ENCODE data around the gene ZFHX3. TPM values are rescaled to one million over a fixed set of nuclear protein-coding genes. Genes with fewer than 3 reads are reported as not detected.

The ZFHX3 gene
- total RNA-seq, 1 donor from 2014 or later = 6.7 TPM

DNA sequence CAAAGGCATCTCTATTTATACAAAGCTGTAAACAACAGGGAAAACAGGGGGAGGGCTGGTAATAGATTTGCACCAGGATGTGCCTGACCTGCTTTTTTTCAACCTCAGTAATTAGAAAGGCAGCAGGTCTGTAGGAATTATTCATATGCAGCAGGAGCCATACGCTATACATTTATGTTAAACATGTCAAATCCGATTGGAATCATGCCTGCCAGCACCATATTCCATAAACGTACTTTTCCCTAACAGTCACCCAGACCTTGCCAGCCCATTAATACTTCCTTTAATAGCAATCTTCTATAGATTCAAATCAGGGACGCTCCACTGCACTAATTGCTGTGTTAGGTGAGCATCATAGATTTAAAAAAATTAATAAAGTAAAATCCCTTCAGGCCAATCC, 223.9 kb downstream of the ZFHX3 start:
- no peak for DNase-seq

DNA sequence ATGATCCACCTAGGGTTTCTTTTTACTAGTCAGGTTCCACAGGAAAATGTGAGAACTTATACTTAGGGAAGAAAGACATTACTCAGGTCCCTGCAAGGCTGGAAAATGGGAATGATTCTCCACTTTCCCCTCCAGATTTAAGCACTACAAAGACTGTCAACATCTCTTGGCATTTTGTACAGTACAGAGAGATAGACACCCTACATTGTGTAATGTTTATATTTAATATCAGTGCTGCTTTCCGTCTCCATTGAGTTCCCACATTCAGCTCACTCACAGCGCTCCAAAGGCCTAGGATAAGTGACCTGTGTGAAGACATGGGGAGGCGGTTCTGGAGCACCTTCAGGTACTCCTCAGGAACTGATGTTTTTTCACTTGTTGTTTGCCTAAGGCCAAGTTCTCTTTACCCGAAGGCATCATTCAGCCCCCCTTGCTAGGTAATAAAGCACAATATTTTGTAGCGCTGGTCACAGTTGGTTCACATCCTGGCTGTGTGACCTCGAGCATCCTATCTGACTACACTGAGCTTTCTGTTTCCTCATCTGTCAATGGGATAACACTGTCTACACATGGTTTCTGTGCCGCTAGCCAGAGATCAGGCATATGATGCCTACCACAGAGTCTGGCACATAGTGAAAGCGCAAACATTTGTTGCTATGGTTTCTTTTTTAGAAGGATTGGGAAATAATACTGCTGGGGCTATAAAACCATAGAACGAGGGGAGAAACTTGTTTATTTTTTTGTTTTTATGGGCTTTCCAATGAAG, 226.6 kb downstream of the ZFHX3 start:
- no peak for DNase-seq

DNA sequence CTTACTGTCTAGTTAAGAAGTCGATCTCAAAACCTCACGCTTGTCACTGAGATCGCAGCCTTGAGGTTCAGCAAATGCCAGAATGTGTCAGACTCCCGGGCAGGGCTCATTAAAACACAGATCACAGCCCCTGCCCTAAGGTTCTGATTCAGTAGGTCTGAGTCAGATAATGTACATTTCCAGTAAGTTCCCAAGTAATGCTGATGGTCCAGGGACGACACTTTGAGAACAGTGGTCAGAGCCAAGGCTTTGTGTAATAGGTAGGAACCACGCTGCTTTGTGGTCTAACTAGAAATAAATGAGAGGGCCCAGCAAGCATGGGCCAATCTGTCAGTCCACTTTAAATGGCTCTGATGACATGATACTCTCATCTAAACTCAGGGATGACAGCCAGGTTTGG, 228.6 kb downstream of the ZFHX3 start:
- DNase-seq = no peak

DNA sequence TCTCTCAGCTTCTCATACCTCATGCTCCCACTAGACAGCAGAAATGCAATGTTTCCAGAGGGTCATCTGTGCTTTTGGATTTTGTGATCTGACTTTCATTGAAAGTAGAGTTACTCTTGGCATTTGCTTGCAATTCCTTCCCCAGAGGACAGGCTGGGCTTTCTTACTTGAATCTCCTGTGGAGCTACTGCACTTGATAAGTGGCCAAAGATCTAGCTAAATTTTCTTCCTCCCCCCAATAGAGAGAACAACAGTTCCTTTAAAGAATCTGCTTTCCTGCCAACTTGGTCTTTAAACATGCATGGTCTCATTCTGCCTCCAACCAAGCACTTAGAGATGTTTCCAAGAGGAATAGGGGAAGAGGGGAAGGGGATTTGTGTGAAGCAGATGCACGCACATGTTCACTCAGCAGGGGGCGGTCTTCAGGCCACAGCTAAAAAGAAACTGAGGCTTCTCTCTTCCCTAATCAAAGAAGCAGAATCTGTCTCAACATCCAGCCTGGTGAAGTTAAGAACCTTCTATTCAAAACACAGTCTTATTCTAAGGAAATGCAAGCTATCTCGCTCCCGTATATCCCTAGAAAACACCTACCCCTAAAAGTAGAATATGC, 229.6 kb downstream of the ZFHX3 start:
- DNase-seq = no peak

DNA sequence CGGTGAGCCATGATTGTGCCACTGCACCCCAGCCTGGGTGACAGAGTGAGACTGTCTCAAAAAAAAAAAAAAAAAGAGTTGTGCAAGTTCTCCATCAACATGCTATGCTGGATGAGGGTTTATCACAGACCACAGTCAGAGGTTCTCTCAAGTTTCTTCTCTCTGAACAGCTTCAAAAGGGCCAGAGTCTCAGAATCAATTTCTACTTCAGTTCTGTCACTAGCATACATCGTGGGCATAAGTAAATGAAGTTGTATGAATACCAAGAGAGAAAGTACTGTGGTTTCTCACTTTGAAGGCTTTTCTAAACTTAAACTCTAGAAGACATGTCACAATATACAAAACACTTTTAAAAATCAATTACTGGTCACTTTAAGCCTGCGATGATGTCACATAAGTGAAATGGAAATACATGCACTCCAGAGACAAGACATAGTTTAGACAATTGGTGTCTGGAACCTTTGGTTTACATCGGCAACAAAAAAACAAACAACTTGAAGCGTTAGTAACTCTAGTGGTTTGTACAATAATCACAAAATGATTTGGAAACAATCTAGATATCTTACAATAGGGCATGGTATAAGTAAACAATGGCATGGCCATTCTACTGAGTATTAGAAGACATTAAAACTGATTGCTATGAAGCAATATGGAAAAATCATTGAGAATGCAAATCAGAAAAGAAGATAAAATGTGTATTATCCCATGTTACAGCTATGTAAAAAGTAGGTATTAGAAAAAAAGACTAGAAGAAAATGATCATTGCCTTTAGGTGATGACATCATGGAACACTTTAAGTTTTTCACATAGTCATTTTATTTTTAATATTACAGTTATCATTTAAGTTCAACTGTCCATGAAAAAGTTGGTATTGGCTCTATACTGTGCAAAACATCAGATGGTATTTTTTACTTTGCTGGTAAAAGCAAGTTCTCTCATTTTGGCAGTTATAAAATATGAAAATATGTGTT, 232.3 kb downstream of the ZFHX3 start:
- DNase-seq = no peak

DNA sequence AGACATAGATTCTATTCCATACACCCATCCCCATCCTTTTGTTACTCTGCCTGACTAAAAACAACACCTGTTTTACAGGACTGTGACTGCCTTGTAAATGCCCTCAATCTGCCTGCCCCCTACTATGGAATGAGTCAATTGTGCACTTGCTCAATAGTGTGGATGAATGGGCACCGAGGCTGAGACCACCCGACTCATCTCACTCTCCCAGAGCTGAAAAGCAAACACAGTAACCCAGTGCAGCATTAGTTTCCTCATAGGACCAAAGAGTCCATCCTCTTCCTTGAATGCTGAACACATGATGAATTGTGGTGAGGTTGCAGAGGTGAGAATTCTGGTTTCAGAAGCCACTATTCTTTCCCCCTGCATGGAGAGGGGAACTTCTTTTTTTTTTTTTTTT, 233.7 kb downstream of the ZFHX3 start:
- no peak for DNase-seq

DNA sequence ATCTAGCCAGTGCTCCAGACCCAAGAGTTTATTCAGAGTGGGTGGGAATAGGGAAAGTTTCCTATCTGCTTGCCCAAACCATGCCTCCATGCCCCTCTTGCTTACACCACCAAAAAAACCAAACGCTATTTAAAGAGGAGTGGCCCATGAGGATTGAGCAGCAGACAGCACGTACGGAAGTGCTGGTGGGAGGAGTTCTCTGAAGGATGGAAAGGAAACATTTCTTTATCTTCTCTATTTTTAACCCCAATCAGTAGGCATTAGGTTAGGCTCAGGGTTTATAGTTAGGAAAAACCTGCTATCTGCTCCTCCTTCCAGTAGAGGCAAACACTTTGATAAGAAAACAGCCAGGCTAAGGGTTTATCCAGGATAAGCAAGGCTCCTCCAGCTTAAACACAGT, 235.3 kb downstream of the ZFHX3 start:
- DNase-seq = no peak

DNA sequence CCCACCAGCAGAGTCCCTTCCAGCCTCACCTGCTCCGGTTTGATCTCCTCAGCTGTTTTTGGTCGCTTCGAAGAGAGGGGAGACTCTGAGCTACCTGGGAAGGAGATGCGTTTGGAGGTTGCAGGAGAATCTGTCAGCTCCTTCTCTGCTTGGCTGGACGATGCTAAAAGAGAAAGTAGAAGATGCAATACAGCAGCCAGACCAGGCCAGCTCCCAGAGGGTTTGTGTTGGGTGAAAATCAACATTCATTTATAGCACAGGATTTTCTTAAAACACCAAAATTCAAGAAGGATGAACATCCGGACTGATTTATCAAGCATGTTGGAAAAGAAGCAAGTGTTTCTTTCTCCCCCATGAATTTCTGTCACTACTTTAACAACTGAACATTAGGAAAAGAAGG, 236.1 kb downstream of the ZFHX3 start:
- DNase-seq = no peak

DNA sequence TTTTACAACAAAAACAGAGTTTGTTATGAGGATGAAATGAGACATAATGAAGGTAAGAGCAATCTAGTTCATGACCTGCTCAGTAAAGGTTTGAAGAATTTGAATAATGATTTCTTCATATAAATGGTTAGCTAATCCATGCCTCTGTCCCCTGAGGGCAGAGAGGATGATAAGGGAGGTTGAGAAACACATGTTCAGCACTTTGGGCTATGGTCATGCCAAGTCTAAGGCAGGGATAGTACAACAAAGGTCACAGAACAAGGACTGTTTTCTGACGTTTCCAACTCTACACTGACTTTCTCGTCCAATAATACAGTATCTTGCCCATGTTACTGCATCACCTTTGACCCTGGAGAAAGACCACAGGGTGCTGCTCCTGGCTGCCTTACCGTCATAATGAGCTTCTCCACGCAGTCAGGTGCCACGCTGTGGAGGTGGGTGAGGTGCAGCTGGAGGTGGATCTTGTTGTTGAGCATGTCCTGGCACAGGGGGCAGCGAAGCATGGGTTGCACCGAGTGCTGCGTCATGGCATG, 236.7 kb downstream of the ZFHX3 start:
- DNase-seq = no peak

DNA sequence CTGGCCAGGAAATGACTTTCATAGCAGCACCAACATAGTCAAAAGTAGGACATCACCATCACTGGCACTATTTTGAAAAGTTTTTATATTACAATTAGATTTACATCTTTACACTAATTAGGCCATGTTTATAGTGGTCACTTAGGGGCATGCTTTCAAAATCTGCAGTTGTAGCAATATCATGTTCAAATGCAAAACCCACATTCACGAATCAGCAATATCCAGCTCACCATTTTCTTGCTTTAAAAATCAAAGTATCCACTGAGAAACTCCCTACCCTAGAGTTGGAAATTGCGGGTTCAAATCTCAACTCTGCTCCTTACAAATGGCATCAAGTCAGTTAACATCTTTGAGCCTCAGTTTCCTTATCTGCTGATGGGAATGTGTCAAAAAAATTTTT, 237.4 kb downstream of the ZFHX3 start:
- no peak for DNase-seq

DNA sequence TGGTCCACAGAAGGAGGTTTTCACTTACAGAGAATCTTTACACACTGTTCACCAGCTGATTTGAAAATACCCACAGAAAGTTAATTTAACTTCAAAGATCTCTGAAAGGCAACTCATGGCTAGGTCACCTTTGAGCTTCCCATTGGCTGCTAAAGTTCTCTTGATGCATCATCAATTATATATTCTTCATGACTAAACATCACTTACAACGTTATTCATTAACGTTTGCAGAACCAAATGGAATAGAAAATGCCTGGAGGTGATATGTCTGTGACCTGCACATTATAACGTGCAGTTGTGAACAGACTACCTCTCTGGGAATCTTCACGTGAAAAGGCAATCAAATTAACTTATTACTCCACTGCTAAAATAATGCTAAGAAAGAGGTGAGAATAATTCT, 238.5 kb downstream of the ZFHX3 start:
- DNase-seq = no peak

DNA sequence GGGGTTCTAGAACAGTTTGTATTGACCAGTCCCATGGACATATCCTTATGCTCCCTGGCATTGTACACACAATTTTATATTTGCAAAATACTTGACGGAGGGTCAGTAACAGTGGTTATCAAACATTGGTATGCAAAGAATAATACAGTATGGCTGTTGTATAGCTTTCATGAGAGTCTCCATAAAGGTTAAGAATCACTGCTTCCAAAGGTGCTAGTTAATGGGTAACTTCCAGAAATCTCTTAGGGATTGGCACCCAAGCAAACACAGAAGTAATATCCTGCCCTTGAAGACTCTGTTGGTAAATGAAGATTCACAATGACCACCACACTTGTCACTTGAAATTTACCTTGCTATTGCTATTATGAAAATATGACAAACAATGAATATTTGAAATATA, 239.2 kb downstream of the ZFHX3 start:
- DNase-seq = no peak

DNA sequence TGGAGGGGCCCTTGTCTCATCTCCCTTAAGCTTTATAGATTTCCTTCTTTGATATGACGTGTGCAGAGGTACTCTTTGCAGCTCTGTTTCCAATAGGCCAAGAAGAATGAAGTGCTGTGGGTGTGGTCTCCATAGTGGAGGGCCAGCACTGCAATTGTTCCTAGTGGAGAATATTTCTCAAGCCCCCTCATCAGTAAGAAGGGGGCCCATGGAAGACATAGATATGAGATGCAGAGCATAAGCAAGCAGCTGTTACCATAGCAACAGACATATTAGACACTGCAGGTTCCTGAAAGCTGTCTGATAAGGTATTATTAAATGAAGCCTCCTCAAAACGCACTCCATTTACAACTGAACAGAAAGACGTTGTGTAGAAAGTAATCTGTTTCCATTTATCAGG, 240.7 kb downstream of the ZFHX3 start:
- no peak for DNase-seq

DNA sequence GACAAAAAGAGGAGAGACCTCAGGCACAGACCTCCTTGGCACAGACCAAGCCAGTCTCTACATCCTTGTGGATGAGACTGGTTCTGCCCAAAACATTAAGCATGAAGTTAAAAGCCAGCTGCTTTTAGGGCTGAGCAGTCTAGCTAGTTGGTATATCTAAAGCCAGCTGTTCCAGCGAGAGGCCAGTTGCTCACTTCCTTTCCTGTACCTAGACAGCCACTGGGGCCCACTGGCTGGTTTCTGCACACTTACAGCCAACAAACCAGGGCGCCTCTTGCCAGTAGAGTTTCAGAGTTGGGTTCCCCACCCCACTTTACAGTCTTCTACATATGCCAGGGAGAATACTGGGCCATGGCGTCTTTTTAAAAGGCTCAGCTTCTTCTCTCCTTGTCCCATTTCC, 242.4 kb downstream of the ZFHX3 start:
- no peak for DNase-seq

DNA sequence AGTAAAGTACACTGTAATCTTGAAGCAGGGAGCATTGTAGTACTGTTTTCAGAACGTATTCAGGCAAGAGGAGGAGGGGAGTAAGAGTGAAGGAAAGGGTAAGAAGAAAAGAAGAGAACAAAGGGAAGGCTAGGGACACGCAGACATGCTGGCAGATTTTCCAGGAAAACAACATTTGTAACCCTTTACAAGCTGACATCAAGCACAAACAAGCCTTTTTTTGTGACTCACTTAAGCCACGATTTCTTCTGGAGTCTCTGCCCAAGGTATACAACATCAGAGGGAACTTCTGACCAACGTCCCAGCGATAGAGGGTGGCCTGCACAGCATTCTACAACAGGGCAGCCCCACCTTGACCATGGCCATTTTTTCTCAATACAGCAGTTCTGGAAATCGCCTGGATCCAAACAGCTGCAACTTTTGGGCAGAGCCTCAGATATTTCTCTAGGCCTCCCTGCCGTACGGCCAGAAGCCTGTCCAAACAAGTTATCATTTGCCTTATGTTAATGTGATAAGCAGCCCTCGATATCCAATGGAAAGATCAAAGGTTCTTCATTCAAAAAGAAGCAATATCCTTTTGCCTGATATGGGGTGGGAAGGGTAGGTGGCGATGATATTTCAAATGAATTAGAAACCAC, 247.3 kb downstream of the ZFHX3 start:
- no peak for DNase-seq

DNA sequence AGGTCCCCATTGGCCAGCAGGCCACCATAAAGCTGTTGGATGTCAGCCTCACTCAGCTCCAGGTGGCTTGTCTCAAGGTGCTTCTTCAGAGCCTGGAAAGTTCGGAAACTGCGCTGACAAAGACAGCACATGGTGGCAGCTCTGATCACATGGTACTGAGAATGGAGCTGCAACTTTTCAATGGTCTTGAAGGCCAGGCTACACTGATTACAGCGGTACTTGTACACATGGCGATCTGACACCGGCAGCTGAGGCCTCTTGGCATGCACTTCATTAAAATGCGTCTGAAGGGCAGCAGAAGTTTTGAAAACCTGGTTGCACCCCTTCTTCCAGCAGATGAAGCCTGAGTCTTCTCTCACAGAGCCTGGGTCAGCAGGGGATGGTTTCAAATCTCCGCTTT, 249.7 kb downstream of the ZFHX3 start:
- no peak for DNase-seq

DNA sequence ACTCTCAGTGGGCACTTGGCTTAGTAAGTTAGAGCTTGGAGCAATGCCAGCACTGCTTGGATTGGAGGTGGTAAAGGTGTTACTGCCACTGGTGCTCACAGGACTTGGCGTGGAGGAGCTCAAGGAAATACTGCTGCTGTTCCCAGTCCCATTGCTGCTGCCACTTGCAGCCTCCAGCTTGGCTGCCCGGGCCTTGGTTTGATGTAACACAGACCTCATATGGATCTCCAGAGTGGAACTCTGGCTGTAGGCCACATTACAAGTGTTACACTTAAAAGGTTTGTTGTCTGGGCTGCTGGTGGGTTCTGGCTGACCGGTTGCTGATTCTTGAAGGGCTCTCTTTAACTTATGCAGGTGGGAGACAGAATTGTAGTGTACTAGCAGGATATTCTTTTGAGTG, 250.3 kb downstream of the ZFHX3 start:
- no peak for DNase-seq

DNA sequence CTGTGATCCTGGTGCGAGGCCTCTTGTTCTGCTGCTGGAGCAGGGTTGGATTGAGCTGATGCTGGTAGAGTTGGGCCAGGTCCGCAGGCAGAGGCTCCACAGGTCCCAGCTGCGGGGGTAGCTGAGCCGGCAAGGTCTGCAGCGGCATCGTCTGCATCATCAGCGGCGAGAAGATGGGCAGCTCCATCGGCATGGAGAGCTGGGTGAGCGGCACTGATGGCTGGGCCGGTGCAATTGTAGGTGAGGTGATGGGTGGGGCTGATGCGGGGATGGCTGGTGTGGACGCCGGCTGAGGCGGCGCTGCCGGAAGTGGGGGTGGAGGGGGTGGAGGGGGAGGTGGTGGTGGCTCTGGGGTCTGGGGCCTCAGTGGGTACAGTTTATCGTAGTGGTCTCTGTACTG, 251.7 kb downstream of the ZFHX3 start:
- DNase-seq = no peak

DNA sequence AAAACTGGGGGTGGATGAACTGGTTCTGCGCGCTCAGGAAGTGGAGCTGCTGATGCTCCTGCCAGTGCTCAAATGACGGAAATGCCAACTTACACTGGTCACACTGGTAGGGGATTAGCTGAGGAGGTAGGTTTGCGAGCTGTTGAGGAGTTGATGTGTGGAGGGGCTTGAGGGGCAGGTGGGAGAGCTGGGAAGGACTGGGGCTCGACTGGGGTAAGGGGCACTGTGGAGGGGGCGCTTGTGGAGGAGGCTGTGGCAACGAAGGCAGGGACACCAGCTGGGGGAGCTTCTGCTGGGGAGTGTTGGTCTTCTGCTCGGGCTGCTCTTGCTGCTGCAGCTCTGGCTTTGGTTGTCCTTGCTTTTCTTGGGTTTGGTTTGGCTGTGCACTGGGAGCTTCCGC, 252.9 kb downstream of the ZFHX3 start:
- no peak for DNase-seq

DNA sequence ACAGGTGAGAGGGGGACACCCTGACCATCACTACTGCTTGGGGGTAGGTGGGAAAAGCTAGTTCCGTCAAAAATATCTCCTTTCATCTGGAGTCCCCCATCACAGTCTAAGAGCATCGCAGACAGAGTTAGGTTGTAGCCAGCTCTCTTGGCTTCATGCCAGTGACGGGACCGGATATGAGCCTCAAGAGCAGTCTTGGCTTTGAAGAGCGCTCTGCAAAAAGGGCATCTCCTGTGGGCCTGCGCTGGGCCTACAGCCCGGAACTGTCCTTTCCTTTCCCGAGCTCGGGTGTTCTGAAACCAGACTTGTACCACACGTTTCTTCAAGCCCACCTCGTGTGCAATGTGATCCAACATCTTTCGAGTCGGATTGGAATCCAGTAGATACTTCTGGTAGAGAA, 253.6 kb downstream of the ZFHX3 start:
- DNase-seq = no peak

DNA sequence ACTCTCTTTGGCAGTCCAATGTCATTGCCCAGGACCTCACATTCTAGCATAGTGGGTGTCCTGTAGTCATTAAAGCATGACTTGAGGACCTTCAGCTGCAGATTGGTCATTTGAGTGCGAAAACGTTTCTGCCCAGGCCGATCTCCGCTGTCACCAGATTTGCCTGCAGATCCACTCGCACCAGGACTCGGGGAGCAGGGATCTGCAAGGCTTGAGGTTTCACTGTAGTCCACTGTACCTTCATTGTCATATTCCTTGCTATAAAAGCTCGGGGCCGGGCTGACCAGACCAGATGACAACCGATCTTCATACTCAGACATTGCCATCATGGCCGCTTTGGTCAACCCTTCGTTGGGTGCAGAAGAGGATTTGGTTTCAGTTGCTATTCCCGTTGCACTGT, 254.2 kb downstream of the ZFHX3 start:
- DNase-seq = no peak

DNA sequence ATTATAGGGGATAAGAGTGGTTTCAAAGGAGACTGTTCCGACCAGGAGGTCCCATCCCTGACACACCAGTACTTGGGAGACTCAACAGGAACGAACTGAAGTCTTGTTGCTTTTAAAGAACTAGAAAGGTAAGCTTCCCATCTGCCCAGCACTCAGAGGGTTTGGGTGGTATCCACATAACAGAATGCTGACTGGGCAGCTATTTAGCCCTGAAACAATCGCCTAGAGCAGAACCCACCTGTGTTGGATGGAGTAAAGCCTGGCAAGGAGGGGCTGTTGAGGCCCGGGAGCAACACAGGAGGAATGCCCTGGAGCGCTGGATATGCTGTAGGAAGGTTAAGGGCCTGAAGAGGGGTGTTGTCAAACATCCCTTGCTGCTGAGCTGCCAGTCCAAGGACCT, 254.9 kb downstream of the ZFHX3 start:
- DNase-seq = no peak
